CD14-positive monocyte (primary cell): ENCODE results near the gene ARHGAP44. TPM values are rescaled to one million over a fixed set of nuclear protein-coding genes. Genes with fewer than 3 reads are reported as not detected.

Experiments
- DNase-seq, 3 donors: peaks; one replicate each; pipeline ENCODE4 v3.0.0-alpha.2; 2011 to 2022
- H2AFZ ChIP-seq: 2 replicates; pipeline ENCODE4 v1.6.0; 2012; ENCODE audit warnings: mild to moderate bottlenecking, low read depth, low read length, inconsistent platforms; ENCODE audit not compliant: insufficient read depth, poor library complexity, severe bottlenecking
- H3K27ac ChIP-seq, 2 donors: 1 replicate in 1 of 2; 2 replicates in 1 of 2; pipeline ENCODE4 v1.5.1; 2012 to 2013; ENCODE audit warnings: low read length in 2 of 2, control low read depth in 1 of 2, inconsistent platforms in 1 of 2, low read depth in 1 of 2, mild to moderate bottlenecking in 1 of 2
- H3K27me3 ChIP-seq, 2 donors: one replicate each; pipeline versions ENCODE4 v1.6.0 to v1.6.1; 2011 to 2013; ENCODE audit warnings: low read length in 2 of 2; ENCODE audit not compliant: control insufficient read depth in 2 of 2, insufficient read depth in 2 of 2
- H3K36me3 ChIP-seq, 2 donors: replicated peaks in 1 of 2; 1 replicate in 1 of 2; 2 replicates in 1 of 2; pipeline versions ENCODE4 v1.5.1 to v1.6.1; 2012 to 2013; ENCODE audit warnings: low read length in 2 of 2, control low read depth in 1 of 2, inconsistent platforms in 1 of 2, mild to moderate bottlenecking in 1 of 2; ENCODE audit not compliant: insufficient read depth in 2 of 2, control insufficient read depth in 1 of 2
- H3K4me1 ChIP-seq, 2 donors: 1 replicate in 1 of 2; 2 replicates in 1 of 2; pipeline versions ENCODE4 v1.5.1 to v1.6.1; 2012 to 2013; ENCODE audit warnings: low read length in 2 of 2, control low read depth in 1 of 2, inconsistent platforms in 1 of 2, mild to moderate bottlenecking in 1 of 2, moderate library complexity in 1 of 2; ENCODE audit not compliant: insufficient read depth in 2 of 2, control insufficient read depth in 1 of 2
- H3K4me2 ChIP-seq: replicated peaks from 2 replicates; pipeline ENCODE3; 2012; ENCODE audit warnings: low read length, moderate library complexity, mild to moderate bottlenecking; ENCODE audit not compliant: poor library complexity, severe bottlenecking; ENCODE audit errors: extremely low read depth
- H3K4me3 ChIP-seq, 3 experiments: fragments of 200-600 bp in 1 of 3; sonication (generic) in 1 of 3; replicated peaks in 1 of 3; 1 replicate in 2 of 3; 2 replicates in 1 of 3; pipeline ENCODE4 v1.5.1; 2011 to 2013; ENCODE audit warnings: low read length in 3 of 3, mild to moderate bottlenecking in 3 of 3, control low read depth in 2 of 3, low read depth in 2 of 3, inconsistent platforms in 1 of 3, moderate library complexity in 1 of 3
- H3K79me2 ChIP-seq: 2 replicates; pipeline ENCODE4 v1.6.0; 2012; ENCODE audit warnings: mild to moderate bottlenecking, control low read depth, inconsistent platforms, low read length, moderate library complexity; ENCODE audit not compliant: insufficient read depth
- H3K9ac ChIP-seq: 2 replicates; pipeline ENCODE4 v1.6.0; 2017; ENCODE audit warnings: low read length, mild to moderate bottlenecking; ENCODE audit not compliant: insufficient read depth, poor library complexity, severe bottlenecking
- H3K9me3 ChIP-seq, 2 donors: replicated peaks in 1 of 2; 1 replicate in 1 of 2; 2 replicates in 1 of 2; pipeline versions ENCODE4 v1.5.1 to v1.6.1; 2012 to 2013; ENCODE audit warnings: low read length in 2 of 2, control low read depth in 1 of 2; ENCODE audit not compliant: control insufficient read depth in 1 of 2, insufficient read depth in 1 of 2
- H4K20me1 ChIP-seq: 2 replicates; pipeline ENCODE4 v1.6.0; 2012; ENCODE audit warnings: mild to moderate bottlenecking, low read length, control low read depth, moderate library complexity; ENCODE audit not compliant: insufficient read depth
- H3K27ac Mint-ChIP-seq, 7 donors: one replicate each; pipeline ENCODE4 v1.8.0; 2020; ENCODE audit warnings: mild to moderate bottlenecking in 7 of 7, mixed read lengths in 7 of 7, moderate library complexity in 6 of 7, inconsistent platforms in 2 of 7
- H3K27me3 Mint-ChIP-seq, 3 donors: one replicate each; pipeline ENCODE4 v1.8.0; 2021 to 2022; ENCODE audit warnings: low read depth in 3 of 3, mild to moderate bottlenecking in 3 of 3, mixed read lengths in 3 of 3, moderate library complexity in 3 of 3, inconsistent platforms in 1 of 3
- H3K36me3 Mint-ChIP-seq, 2 donors: one replicate each; pipeline ENCODE4 v1.8.0; 2020; ENCODE audit warnings: mixed read lengths in 2 of 2, inconsistent platforms in 1 of 2, mild to moderate bottlenecking in 1 of 2
- H3K4me1 Mint-ChIP-seq: one replicate; pipeline ENCODE4 v1.8.0; 2020; ENCODE audit warnings: mild to moderate bottlenecking, mixed read lengths
- H3K4me3 Mint-ChIP-seq, 2 donors: one replicate each; pipeline ENCODE4 v1.8.0; 2020; ENCODE audit warnings: mild to moderate bottlenecking in 2 of 2, mixed read lengths in 2 of 2, moderate library complexity in 1 of 2
- H3K9me3 Mint-ChIP-seq, 7 donors: one replicate each; pipeline ENCODE4 v1.8.0; 2020 to 2022; ENCODE audit warnings: mixed read lengths in 7 of 7, mild to moderate bottlenecking in 6 of 7, moderate library complexity in 6 of 7, inconsistent platforms in 2 of 7
- CTCF ChIP-seq: fragments of 200-600 bp; IDR thresholded peaks from one replicate; pipeline ENCODE4 v1.8.0; 2022; ENCODE audit warnings: antibody characterized with exemption, mild to moderate bottlenecking
- WGBS: methylation state at CpG from one replicate; pipeline ENCODE4 v1.1.5; 2013; ENCODE audit warnings: missing lambda C conversion rate; ENCODE audit not compliant: insufficient coverage; 5-methylcytosine and 5-hydroxymethylcytosine counted together
- intact Hi-C, 2 donors: fragments of 100-400 bp; cut with micrococcal nuclease; formaldehyde crosslinking; loops; one replicate each; pipeline versions ENCODE4 v1.15.0 to v1.15.1; 2023
- polyA plus RNA-seq, 3 donors: library from polyadenylated mRNA; depleted of rRNA in 1 of 3; unstranded in 2 of 3; stranded (reverse) in 1 of 3; fragments of 300-500 nt in 2 of 3; fragments of >200 nt in 1 of 3; fragmentation: Illumina TruSeq in 2 of 3; gene quantifications; 1 replicate in 2 of 3; 2 replicates in 1 of 3; pipeline ENCODE4 v1.2.3, GENCODE V29; 2012 to 2021

ARHGAP44 gene
- polyA plus RNA-seq, 3 donors: not detected

GRCh38 chr17:12961655-12962054 lies 172.4 kb downstream of the ARHGAP44 start:
- no peaks in the 10 kb centered on the region for H3K4me1 Mint-ChIP-seq
- H3K27ac Mint-ChIP-seq: no peak overlapping the region
- H3K79me2 ChIP-seq: no peaks in the 10 kb centered on the region
- DNase-seq: no peak
- H4K20me1 ChIP-seq: no peaks in the 10 kb centered on the region
- H3K9ac ChIP-seq: no peak overlapping the region
- H3K27me3 Mint-ChIP-seq: peaks cover 0 to 2% (median 0%) of the 10 kb centered on the region in 3 donors
- TF ChIP-seq CTCF: no peak
- H3K9me3 Mint-ChIP-seq: peaks cover 4 to 32% (median 23%) of the 10 kb centered on the region in 7 donors
- no peak overlapping the region for H3K4me3 ChIP-seq
- H3K27me3 ChIP-seq: no peaks in the 10 kb centered on the region
- no peak overlapping the region for H3K4me3 Mint-ChIP-seq
- H3K27ac ChIP-seq: no peak overlapping the region
- intact Hi-C loops: no loop called here
- H3K9me3 ChIP-seq: peaks cover 14 to 24% of the 10 kb centered on the region in 2 donors
- 96% methylated on average over 4 of the region's 4 CpGs for WGBS
- no peaks in the 10 kb centered on the region for H3K36me3 ChIP-seq
- no peaks in the 10 kb centered on the region for H3K4me1 ChIP-seq
- no peaks in the 10 kb centered on the region for H3K36me3 Mint-ChIP-seq
- H2AFZ ChIP-seq: no peak overlapping the region
- H3K4me2 ChIP-seq: no peak overlapping the region

GRCh38 chr17:12963505-12963904 lies 174.2 kb downstream of the ARHGAP44 start:
- Histone ChIP-seq H3K9ac (no peak overlapping the region), H3K27ac (no peak overlapping the region), H3K36me3 (no peaks in the 10 kb centered on the region), H3K79me2 (no peaks in the 10 kb centered on the region), H2AFZ (no peak overlapping the region), H3K4me1 (no peaks in the 10 kb centered on the region), H3K4me3 (no peak overlapping the region), H3K9me3 (peaks cover 4 to 7% of the 10 kb centered on the region in 2 donors), H4K20me1 (no peaks in the 10 kb centered on the region), H3K27me3 (no peaks in the 10 kb centered on the region), H3K4me2 (no peak overlapping the region)
- 97% methylated on average over 4 of the region's 7 CpGs for WGBS
- Mint-ChIP-seq H3K4me1 (no peaks in the 10 kb centered on the region), H3K9me3 (peaks cover 4 to 24% (median 17%) of the 10 kb centered on the region in 7 donors), H3K4me3 (no peak overlapping the region), H3K27me3 (peaks cover 0 to 2% (median 0%) of the 10 kb centered on the region in 3 donors), H3K27ac (no peak overlapping the region), H3K36me3 (no peaks in the 10 kb centered on the region)
- no peak for DNase-seq
- intact Hi-C loops: no loop called here
- TF ChIP-seq CTCF: no peak
